ENCODE measurements around the gene PLPPR2.
"Not testable (repeated sequence)": the region's sequence is repeated elsewhere in the genome, so short reads cannot be mapped to it uniquely, and the experiment has no call there.

Gene PLPPR2

GRCh38 chr19:11401808-11402543 lies 46.7 kb downstream of the PLPPR2 start:
- Histone ChIP-seq H3K9me3 (no peaks in the 10 kb centered on the region), H3K4me1 (peaks cover 3% of the 10 kb centered on the region; the same call in 1 of the 2 replicates), H3K27me3 (no peaks in the 10 kb centered on the region; the same call in 1 of the 2 replicates), H3K4me3 (ENCODE audit: low read depth, low read length) (no peak overlapping the region), H3K36me3 (no peaks in the 10 kb centered on the region)
- DNase-seq = no peak
- no peak for TF ChIP-seq CTCF (IDR thresholded peaks at IDR 0.05; ENCODE audit: low read depth, low read length)

GRCh38 chr19:11404588-11405222 lies 49.5 kb downstream of the PLPPR2 start:
- H3K4me3 ChIP-seq (ENCODE audit: low read depth, low read length) = no peak overlapping the region
- no peaks in the 10 kb centered on the region for H3K9me3 ChIP-seq
- H3K36me3 ChIP-seq = no peaks in the 10 kb centered on the region
- DNase-seq = no peak
- no peaks in the 10 kb centered on the region; the same call in 1 of the 2 replicates for H3K27me3 ChIP-seq
- peaks cover 3% of the 10 kb centered on the region; the same call in 1 of the 2 replicates for H3K4me1 ChIP-seq
- TF ChIP-seq CTCF (IDR thresholded peaks at IDR 0.05; ENCODE audit: low read depth, low read length) = no peak

- Histone ChIP-seq H3K4me3 (ENCODE audit: low read depth, low read length) (peak overlapping the region; percentile 34), H3K9me3 (no peaks in the 10 kb centered on the region), H3K27me3 (no peaks in the 10 kb centered on the region; the same call in 1 of the 2 replicates), H3K4me1 (peaks cover 3% of the 10 kb centered on the region; the same call in 1 of the 2 replicates), H3K36me3 (no peaks in the 10 kb centered on the region)
- peak; percentile 56 for DNase-seq
- peak; percentile 52 for TF ChIP-seq CTCF (IDR thresholded peaks at IDR 0.05; ENCODE audit: low read depth, low read length)
Measured at GRCh38 chr19:11405846-11406643, 50.8 kb downstream of the PLPPR2 start.

- H3K4me1 ChIP-seq; DNase-seq; H3K36me3 ChIP-seq; H3K27me3 ChIP-seq; H3K9me3 ChIP-seq; H3K4me3 ChIP-seq (ENCODE audit: low read depth, low read length): not testable (repeated sequence)
Measured at GRCh38 chr19:11406703-11407236, 51.5 kb downstream of the PLPPR2 start.

- H3K4me3 ChIP-seq (ENCODE audit: low read depth, low read length) = no peak overlapping the region
- no peaks in the 10 kb centered on the region for H3K36me3 ChIP-seq
- no peak for DNase-seq
- no peaks in the 10 kb centered on the region; the same call in 1 of the 2 replicates for H3K27me3 ChIP-seq
- TF ChIP-seq CTCF (IDR thresholded peaks at IDR 0.05; ENCODE audit: low read depth, low read length) = no peak
- peaks cover 3% of the 10 kb centered on the region; the same call in 1 of the 2 replicates for H3K4me1 ChIP-seq
- no peaks in the 10 kb centered on the region for H3K9me3 ChIP-seq
Measured at GRCh38 chr19:11408591-11408990, 53.4 kb downstream of the PLPPR2 start.

- TF ChIP-seq CTCF (IDR thresholded peaks at IDR 0.05; ENCODE audit: low read depth, low read length) = no peak
- Histone ChIP-seq H3K36me3 (no peaks in the 10 kb centered on the region), H3K4me3 (ENCODE audit: low read depth, low read length) (no peak overlapping the region), H3K4me1 (no peaks in the 10 kb centered on the region), H3K9me3 (no peaks in the 10 kb centered on the region), H3K27me3 (no peaks in the 10 kb centered on the region; the same call in none of the 2 replicates)
- DNase-seq = no peak
Measured at GRCh38 chr19:11410682-11411081, 55.5 kb downstream of the PLPPR2 start.

Measured in BE2C (cell line).